CD4-positive, alpha-beta T cell treated with Interleukin-21 for 1 hour (primary cell): ENCODE measurements around the gene UBL7.

Source experiments
- DNase-seq: peaks from one replicate; pipeline ENCODE4 v3.0.0-alpha.2; 2020

UBL7 gene

DNA sequence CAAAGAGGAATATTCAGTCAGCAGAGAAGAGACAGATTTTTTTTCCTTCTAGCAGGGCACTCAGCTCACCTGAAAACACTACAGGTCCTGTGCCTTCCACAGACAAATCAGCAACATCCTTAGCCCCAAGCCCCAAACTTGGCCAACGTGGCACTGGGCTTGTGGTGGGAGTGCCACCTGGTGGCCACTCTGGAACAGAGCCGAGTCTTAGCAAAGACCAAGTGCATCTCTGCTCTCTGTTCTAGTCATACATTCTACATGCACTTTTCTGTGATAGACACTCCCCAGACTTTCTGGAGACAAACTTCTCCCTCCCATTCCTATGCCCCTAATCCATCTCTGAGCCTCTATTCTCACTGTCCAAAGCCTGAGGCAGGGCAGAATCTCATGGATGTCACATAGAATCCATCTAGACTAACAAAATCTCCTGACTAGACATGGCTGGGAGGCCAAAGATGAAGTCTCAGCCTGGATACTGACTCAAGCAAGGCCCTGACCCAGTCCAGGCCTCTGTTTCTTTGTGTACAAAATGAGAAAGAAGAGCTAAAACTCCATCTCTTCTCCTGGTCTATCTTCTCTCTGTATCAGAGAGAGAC lies 22.1 kb downstream of the UBL7 start:
- peak; percentile 79 for DNase-seq

DNA sequence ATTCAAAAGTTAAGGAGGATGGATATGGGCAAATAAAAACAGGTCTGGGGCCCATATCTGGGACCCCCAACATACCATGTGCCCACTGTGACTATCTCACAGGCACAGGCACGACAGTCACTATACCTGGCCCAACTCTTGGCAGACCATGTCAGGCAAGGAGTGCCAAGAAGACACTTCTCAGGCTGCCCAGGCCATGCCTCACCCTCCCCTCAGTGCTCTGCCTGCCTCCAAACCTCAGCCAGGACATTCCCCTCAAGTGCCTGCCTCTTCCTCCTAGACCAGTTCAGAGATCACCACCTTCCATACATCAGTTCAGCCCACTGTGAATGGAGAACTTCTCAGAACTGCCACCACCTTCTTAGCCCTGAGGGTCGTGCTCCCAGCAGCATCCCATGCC lies 22.8 kb downstream of the UBL7 start:
- no peak for DNase-seq

DNA sequence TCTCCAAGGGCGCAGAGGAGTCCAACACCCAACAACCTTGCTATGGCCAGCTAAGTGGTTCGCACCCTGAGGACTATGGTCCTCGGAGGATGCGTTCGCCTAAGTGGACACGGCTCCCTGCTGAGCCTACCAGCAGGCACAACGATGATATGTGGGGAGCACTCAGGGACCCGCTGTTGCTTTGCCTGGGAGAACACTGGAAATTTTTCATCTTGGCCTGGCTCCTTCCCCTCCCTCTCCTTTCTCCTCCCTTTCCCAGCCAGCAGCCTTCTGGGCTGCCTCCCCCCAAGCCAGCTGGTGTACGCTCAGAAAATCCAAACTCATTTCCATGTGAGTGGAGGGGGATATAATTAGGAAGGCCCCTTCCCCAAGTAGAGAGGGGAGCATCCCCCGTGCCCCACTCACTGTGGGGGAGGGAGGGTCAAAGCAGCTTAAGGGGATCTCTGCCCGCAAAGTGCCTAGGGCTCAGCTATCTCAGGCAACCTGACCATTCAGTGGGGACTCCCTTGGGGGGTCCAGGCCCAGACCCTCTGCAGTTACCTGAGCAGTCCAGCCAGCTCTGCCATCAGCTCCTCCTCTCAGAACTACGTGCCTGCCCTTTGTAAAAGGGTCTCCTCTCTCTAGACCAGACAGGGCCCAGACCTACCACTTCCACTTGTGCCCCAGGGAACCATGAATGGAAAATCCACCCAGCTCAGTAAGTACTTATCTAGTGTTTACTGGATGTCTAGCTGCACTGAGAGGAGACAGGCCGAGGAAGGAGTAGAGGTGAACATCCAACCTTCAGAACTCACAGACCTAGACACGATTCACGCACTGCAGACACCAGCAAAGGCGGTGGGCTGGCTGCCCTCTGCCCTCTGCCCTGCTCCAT lies 26.5 kb downstream of the UBL7 start:
- DNase-seq, result no peak

DNA sequence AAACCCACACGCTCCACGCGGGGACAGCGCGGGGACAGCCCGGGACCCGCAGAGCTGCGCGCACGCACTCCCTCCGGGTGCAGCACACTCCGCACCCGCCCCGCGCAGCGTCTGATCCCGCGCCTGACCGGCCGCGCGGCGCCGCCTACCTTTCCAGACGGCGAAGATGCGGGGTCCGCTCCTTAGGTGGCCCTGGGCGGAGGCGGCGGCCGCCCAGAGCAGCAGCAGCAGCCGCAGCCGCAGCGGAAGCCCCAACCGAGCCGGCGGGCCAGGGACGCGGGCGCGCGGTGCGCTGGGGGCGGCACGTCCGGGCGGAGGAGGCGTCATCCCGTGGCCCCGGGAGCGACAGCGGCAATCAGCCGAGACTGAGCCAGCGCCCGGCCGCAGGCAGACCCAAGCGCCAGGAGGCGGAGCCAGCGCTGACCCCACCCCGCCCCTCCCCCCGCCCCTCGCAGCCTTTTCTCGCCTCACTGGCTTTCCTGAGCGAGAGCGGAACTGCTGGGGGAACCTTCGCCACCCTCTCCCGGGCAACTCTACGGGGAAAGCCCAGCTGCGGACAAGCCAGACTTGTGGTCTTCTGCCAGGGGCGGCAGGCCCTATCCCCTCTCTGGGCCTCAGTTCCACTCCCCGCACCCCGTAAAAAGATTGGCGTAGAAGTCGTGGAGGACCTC lies 27.2 kb downstream of the UBL7 start, which contains the start of gene SEMA7A:
TSS of gene SEMA7A (minus strand) at position 367 of the 671 bp plus-strand sequence. CDS start at position 327, 40 bp downstream.
- peak; percentile 85 for DNase-seq

DNA sequence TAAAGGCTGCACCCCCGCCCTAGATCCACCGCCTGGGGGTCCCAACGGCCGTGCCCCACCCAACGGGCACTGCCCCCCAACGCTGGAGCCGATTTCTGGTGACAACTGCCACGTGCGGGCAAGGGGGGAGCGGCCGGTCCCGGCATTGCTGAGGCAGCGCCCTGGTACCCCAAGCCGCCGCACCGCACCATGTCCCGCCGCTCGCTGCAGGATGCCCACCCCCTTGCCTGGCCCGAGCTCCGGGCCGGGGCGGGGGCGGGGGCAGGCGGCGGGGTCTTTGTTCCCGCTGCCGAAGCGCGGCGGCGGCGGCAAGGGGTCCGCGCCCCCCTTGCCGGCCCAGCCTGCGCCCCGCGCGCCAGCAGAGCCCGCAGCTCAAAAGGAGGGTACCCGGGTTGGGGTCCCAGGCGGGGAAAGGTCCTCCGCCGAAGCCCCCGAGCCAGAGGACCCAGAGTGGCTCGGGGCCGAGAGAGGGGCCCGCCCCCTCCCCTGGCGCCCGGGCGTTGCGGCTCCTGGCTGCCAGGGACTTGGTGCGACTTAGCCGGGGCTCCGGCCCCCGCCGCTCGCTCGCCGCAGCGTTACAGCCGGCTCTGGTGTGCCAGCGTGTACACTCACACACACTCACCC lies 27.9 kb downstream of the UBL7 start:
- DNase-seq, result no peak

DNA sequence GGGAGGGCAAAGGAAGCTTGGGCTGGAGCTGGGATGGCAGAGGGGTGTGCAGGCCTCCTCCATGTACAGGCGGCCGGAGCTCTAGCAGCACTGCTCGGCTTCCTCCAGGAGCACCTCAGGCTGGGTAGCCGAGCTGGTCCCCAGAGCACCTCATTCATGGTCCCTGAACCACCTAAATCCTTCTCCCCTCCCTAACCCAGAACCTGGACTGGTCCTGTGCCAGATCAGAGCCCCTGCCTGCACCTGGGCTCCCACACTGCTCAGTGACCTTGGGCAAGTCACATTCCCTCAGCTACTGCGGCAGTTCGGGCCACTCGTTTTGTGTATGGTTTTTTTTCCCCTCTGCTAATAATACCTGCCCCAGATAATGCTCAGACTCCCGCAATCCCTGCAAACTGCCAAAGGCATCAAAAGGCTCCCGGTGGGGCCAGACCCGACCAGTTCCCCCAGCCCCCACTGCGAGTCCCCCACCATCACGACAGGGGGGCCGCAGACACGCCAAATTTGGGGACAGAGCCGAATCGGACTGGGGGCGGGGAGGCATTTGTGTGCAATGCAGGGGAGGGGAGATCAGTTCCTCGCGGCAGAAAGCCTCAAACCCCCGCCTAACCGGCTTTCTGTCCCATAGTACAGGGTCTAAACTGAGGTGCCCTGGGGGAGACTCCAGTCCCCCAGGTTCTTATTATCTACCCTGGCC lies 28.5 kb downstream of the UBL7 start:
- no peak for DNase-seq

- no peak for DNase-seq
Observed at GRCh38 chr15:74431645-74432044, 29.3 kb downstream of the UBL7 start.

- DNase-seq, result no peak
Observed at GRCh38 chr15:74431116-74431515, 29.8 kb downstream of the UBL7 start.

DNA sequence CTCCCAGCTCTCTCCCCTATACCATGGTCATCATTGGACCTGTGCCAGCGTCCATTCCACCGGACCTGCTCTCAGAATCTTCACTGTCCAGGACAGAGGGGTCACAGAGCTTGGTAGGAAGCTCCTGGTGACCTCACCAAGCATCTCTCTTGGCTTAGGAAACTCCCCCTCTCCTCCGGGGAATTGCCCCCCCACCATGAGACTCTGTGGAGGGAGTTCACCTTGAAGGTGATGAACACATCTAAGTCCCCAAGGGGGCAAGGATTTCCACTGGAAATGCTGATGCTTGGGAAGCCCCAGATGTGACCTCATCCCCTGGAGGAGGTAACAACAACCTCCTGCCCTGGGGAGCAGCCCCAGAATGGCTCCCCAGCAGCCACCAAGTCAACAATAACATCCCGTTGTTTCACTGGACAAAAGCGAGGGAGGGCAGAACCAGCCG lies 30.4 kb downstream of the UBL7 start:
- DNase-seq, result no peak

GRCh38 chr15:74429781-74430400 lies 31.1 kb downstream of the UBL7 start:
- no peak for DNase-seq

GRCh38 chr15:74428970-74429780 lies 31.8 kb downstream of the UBL7 start:
- no peak for DNase-seq

DNA sequence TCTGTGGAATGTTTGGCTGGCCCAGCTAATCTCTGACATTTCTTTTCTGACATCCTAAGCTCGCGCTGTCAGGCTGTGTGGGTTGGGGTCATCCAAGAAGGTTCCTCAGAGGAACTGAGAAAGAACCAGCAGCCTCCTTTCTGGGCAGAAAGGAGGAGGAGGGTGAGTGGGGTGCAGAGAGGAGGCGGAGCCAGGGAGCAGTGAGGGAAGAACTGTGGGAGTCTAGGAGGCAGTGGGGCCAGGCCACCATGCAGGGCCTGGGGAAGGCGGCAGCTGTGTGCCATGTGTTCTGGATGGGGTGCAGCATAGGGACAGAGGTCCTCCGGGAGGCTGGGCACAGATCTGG lies 32.5 kb downstream of the UBL7 start:
- DNase-seq, result no peak

- no peak for DNase-seq
Observed at GRCh38 chr15:74427607-74428441, 33.1 kb downstream of the UBL7 start.

DNA sequence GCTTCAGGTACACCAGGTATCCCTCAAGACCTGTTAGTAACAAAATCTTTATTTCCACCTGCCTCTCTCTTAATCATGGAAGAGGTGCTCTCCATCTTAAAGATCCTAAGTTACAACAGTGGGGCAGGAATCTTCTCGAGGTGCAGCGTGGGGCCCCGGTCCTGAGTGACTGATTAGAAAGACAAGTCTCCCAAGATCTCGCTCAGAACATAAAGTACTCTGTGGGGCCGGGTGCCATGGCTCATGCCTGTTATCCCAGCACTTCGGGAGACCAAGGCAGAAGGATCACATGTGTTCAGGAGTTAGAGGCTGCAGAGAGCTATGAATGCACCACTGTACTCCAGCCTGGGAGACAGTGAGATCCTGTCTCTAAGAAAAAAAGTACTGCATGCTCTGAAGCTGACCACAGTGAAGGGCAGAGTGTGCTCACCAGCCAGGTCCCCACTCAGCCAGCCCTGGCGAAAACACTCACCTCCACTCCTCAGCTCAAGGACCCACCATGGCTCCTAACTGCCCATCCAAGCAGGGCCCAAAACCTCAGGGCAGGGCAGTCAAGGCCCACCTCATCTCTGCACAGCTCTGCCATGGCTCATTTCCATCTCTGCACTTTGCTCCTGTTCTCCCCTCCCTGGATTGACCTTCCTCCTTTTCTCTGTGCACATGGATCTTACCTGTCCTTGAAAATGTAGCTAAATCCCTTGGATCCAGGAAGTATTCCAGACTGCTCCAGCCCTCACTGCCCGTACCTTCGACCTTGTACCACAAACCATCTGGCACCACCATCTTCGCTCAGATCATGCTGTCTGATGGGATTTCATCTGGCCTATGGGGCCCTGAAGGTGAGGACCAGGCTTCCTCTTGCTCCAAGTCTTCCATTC lies 34.3 kb downstream of the UBL7 start:
- DNase-seq, result no peak

DNA sequence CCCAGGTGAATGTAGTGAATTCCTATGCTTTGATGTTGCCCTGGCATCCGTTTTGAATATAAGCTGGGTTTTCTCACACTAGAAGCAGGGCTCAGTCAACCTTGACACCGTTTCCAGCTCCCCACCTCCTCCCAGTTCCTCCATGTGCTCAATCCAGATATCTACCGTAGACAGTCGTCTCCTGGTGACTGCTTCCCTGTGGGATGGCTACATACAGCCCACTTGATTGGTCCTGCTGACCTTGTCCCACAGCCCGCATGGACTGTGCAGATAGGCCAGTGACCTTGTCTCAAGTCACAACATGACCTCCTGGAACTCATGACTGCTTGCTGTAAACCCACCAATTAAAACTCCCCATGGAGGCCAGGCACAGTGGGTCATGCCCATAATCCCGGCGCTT lies 35.3 kb downstream of the UBL7 start:
- no peak for DNase-seq

DNA sequence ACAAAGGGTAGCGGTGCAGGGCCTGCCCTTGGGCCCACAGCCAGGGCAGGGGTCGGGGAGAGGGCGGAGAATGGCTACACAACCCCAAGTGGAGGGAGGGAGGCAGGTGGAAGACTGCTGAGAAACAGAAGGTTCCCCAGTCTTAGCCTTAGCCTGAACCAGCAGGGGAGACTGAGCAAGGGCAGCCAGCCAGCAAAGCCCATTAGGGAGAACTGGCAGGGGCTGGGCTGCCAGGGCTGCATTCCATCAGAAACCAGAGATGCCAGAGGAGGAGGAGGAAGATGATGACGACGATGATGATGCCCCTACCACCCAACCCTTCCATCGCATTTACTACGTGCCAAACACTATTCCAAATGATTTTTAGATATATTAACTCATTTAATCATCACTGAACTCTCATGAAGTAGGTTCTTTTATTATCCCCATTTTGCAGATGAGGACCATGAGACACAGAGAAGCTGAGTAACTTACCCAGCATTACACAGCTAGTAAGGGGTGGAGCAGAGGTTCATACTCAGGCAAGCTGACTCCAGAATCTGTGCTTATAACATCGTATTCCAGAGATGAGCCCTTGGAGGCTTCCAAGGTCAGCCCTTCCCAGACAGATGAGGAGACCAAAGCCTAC lies 35.9 kb downstream of the UBL7 start:
- no peak for DNase-seq

- no peak for DNase-seq
Observed at GRCh38 chr15:74423431-74424257, 37.3 kb downstream of the UBL7 start.
